ENCODE data around the gene SNRK. TPM values are rescaled to one million over a fixed set of nuclear protein-coding genes. Genes with fewer than 3 reads are reported as not detected.

SNRK gene
- total RNA-seq, 1 experiment from 2014 or later: 14.4 TPM

GRCh38 chr3:43330981-43331380, 44.6 kb downstream of the SNRK start:
- peaks cover 4% of the 10 kb centered on the region; the same call in 1 of the 2 replicates for H3K79me2 ChIP-seq (ENCODE audit: low read depth)
- H3F3A ChIP-seq (ENCODE audit: insufficient read depth, low read depth): no peaks in the 10 kb centered on the region
- H3K27ac ChIP-seq: no peak overlapping the region
- no peak overlapping the region for H3K4me3 ChIP-seq
- no peaks in the 10 kb centered on the region for H4K20me1 ChIP-seq (ENCODE audit: insufficient read depth)
- H3K27me3 ChIP-seq (ENCODE audit: insufficient read depth, low read depth): no peaks in the 10 kb centered on the region
- no peak for DNase-seq
- H3K36me3 ChIP-seq (ENCODE audit: low read depth): 0 out of 2 replicates have a peak, but pooled peaks cover 9% of the 10 kb centered on the region
- POLR2A ChIA-PET (ENCODE audit: unreplicated experiment): no interaction called here
- no peak for TF ChIP-seq CTCF (conservative IDR thresholded peaks at IDR 0.05)
- TF ChIP-seq EZH2 (IDR thresholded peaks at IDR 0.05; ENCODE audit: low read depth): no peak
- no TSS peak for BruUV-seq (replicated peaks)
- intact Hi-C loops (cut with micrococcal nuclease; ENCODE audit: unreplicated experiment): no loop called here
- no peaks in the 10 kb centered on the region for H3K9me2 ChIP-seq (ENCODE audit: insufficient read depth)
- no peak overlapping the region for H3K4me2 ChIP-seq
- H2AFZ ChIP-seq: no peak overlapping the region
- peaks cover 4% of the 10 kb centered on the region for H3K9me3 ChIP-seq (ENCODE audit: insufficient read depth, low read depth)
- CTCF ChIA-PET: no interaction called here
- H3K4me1 ChIP-seq (replicated peaks; ENCODE audit: insufficient read depth): no peaks in the 10 kb centered on the region

DNA sequence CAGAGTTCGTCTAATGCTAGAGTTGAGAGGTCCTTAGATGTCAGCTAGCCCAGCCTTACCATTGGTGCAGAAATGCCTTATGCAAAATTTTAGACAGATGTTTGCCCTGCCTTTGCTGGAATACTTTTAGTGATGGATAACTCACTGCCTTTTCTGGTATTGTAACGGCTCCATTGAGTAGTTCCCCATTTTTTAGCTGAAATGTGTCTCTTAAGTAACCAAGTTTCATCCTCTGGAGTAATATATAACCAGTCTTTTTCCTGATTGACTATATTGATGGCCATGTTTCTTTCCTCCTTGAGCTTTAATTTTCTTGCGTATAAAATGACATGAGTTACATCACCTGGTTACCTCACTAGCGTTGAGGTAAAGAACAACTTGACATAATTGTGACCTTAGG, 45.0 kb downstream of the SNRK start:
- no peaks in the 10 kb centered on the region for H4K20me1 ChIP-seq (ENCODE audit: insufficient read depth)
- intact Hi-C loops (cut with micrococcal nuclease; ENCODE audit: unreplicated experiment): no loop called here
- no peak overlapping the region for H3K4me2 ChIP-seq
- no peak for DNase-seq
- no peak overlapping the region for H3K27ac ChIP-seq
- peaks cover 4% of the 10 kb centered on the region for H3K9me3 ChIP-seq (ENCODE audit: insufficient read depth, low read depth)
- peaks cover 4% of the 10 kb centered on the region; the same call in 1 of the 2 replicates for H3K79me2 ChIP-seq (ENCODE audit: low read depth)
- BruUV-seq (replicated peaks): no TSS peak
- H3K36me3 ChIP-seq (ENCODE audit: low read depth): 0 out of 2 replicates have a peak, but pooled peaks cover 9% of the 10 kb centered on the region
- H3K27me3 ChIP-seq (ENCODE audit: insufficient read depth, low read depth): no peaks in the 10 kb centered on the region
- H3F3A ChIP-seq (ENCODE audit: insufficient read depth, low read depth): no peaks in the 10 kb centered on the region
- CTCF ChIA-PET: no interaction called here
- H3K9me2 ChIP-seq (ENCODE audit: insufficient read depth): no peaks in the 10 kb centered on the region
- POLR2A ChIA-PET (ENCODE audit: unreplicated experiment): no interaction called here
- H3K4me1 ChIP-seq (replicated peaks; ENCODE audit: insufficient read depth): no peaks in the 10 kb centered on the region
- H3K4me3 ChIP-seq: no peak overlapping the region
- H2AFZ ChIP-seq: no peak overlapping the region
- no peak for TF ChIP-seq EZH2 (IDR thresholded peaks at IDR 0.05; ENCODE audit: low read depth)
- no peak for TF ChIP-seq CTCF (conservative IDR thresholded peaks at IDR 0.05)

- ChIA-PET POLR2A (ENCODE audit: unreplicated experiment) (no interaction called here), CTCF (no interaction called here)
- Histone ChIP-seq H3K4me1 (replicated peaks; ENCODE audit: insufficient read depth) (no peaks in the 10 kb centered on the region), H3K27me3 (ENCODE audit: insufficient read depth, low read depth) (no peaks in the 10 kb centered on the region), H3K4me2 (no peak overlapping the region), H2AFZ (no peak overlapping the region), H3K27ac (no peak overlapping the region), H3K9me3 (ENCODE audit: insufficient read depth, low read depth) (peaks cover 19% of the 10 kb centered on the region), H3F3A (ENCODE audit: insufficient read depth, low read depth) (no peaks in the 10 kb centered on the region), H3K36me3 (ENCODE audit: low read depth) (peaks cover 29% of the 10 kb centered on the region), H4K20me1 (ENCODE audit: insufficient read depth) (no peaks in the 10 kb centered on the region), H3K9me2 (ENCODE audit: insufficient read depth) (no peaks in the 10 kb centered on the region), H3K79me2 (ENCODE audit: low read depth) (no peaks in the 10 kb centered on the region; the same call in 1 of the 2 replicates), H3K4me3 (no peak overlapping the region)
- intact Hi-C loops (cut with micrococcal nuclease; ENCODE audit: unreplicated experiment): no loop called here
- BruUV-seq (replicated peaks): no TSS peak
- no peak for DNase-seq
- TF ChIP-seq CTCF (conservative IDR thresholded peaks at IDR 0.05) (no peak), EZH2 (IDR thresholded peaks at IDR 0.05; ENCODE audit: low read depth) (no peak)
Measured at GRCh38 chr3:43334976-43335375, 48.6 kb downstream of the SNRK start.
